ENCODE data around the gene SIGLEC14.

DNA sequence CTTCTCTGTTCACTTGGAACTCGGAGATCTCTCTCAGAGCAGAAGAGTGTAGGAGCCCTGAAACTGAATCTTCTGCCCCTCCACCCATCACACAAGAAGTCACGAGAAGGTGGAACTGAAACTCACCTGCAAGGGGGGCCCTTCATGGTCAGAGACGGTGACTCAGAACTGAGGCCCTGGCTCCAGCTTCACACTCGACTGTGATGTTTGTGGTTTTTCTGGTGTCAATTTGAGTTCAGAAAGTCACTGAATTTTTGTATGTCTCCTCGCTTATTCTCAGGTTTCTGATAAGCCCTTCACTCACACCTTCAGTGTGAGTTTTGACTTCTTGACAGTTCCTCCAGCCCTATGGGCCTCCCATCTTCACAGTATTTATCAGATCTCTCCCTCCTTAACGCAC lies 39.5 kb downstream of the SIGLEC14 start:
- TF ChIP-seq POLR2A (IDR thresholded peaks at IDR 0.05) (no peak), CTCF (IDR thresholded peaks at IDR 0.05) (no peak)
